Middle frontal gyrus (tissue), 1 donor: Measurements from ENCODE around the gene CAMK1D.
"Not testable (repeated sequence)": the region's sequence is repeated elsewhere in the genome, so short reads cannot be mapped to it uniquely, and the experiment has no call there.

Source experiments
- DNase-seq: peaks from one replicate; pipeline ENCODE4 v3.0.0-alpha.2; 2015; ENCODE audit warnings: low spot score; ENCODE audit errors: extremely low spot score

Gene CAMK1D

GRCh38 chr10:12348870-12349628, at the start of gene CAMK1D:
TSS of gene CAMK1D (plus strand) at chr10:12349547.
- DNase-seq = no peak

- not testable (repeated sequence) for DNase-seq
Observed at GRCh38 chr10:12301036-12301435, 48.3 kb upstream of the CAMK1D start.

- no peak for DNase-seq
Observed at GRCh38 chr10:12308057-12308456, 41.3 kb upstream of the CAMK1D start.

DNA sequence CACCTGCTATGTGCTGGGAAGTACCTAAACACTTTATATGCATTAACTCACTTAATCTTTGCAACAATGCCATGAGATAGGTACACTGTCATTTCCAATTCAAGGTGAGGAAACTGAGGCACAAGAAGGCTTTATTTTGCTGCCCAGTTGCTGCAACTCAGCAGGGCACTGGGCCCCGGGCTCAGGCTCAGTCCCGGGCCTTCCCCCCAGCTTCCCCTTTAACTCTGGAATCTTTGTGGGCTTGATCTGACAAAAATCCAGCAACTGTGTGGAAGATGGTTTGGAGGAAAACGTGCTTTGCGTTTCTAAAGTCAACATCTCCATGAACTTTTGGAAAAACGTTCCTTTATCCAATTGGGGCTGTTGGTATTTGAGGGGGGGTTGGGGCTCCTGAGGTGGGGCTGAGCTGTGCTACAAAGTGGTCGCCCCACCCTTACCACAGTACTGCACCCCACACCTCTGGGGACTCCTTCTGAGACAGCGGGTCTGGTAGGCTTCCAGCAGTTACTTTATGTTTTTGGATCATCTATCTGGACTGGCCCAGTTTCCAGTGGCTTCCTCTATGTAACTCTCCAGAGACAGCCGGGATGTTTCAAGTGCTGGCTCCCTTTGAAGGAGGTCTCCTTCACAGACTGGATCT, 40.5 kb upstream of the CAMK1D start:
- DNase-seq = no peak

DNA sequence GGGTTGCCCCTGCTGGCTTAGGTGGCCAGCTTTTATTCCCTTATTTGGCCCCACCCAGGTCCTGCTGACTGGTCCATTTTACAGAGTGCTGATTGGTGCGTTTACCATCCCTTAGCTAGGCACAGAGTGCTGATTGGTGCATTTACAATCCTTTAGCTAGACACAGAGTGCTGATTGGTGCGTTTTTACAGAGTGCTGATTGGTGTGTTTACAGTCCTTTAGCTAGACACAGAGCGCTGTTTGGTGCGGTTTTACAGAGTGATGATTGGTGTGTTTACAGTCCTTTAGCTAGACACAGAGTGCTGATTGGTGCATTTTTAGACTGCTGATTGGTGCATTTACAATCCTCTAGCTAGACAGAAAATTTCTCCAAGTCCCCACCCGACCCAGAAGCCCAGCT, 39.6 kb upstream of the CAMK1D start:
- not testable (repeated sequence) for DNase-seq

DNA sequence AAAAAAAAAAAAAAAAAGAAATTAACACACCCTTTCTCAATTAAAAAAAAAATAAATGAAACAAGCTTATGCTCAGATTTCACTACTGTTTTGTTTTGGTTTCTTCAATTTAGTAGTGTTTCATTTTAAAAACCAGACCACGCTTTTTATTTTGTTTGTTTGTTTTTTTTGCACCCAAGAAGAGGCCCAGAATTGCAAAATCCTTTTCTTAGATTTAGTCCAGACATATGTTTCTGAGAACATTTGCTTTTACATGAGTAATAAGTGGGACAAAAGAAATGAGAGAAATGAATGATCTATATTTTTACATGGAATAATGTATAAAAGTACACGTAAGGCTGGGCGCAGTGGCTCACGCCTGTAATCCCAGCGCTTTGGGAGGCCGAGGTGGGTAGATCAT, 34.5 kb upstream of the CAMK1D start:
- no peak for DNase-seq

GRCh38 chr10:12319076-12319475, 30.3 kb upstream of the CAMK1D start:
- DNase-seq = no peak

GRCh38 chr10:12320892-12321291, 28.5 kb upstream of the CAMK1D start:
- no peak for DNase-seq

GRCh38 chr10:12321641-12322040, 27.7 kb upstream of the CAMK1D start:
- DNase-seq = no peak

GRCh38 chr10:12322583-12323131, 26.7 kb upstream of the CAMK1D start:
- no peak for DNase-seq

DNA sequence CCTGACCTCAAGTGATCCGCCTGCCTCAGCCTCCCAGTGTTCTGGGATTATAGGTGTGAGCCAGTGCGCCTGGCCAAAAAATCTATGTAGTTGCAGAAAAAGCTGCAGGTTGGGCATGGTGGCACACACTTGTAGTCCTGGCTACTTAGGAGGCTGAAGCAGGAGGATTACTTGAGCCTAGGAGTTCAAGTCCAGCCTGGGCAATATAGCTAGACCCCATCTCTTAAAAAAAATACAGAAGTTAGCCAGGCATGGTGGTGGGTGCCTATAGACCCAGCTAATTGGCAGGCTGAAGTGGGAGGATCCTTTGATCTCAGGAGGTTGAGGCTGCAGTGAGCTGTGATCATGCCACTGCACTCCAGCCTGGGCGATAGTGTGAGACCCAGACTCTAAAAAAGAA, 24.8 kb upstream of the CAMK1D start:
- no peak for DNase-seq

- no peak for DNase-seq
Observed at GRCh38 chr10:12327074-12327473, 22.3 kb upstream of the CAMK1D start.

DNA sequence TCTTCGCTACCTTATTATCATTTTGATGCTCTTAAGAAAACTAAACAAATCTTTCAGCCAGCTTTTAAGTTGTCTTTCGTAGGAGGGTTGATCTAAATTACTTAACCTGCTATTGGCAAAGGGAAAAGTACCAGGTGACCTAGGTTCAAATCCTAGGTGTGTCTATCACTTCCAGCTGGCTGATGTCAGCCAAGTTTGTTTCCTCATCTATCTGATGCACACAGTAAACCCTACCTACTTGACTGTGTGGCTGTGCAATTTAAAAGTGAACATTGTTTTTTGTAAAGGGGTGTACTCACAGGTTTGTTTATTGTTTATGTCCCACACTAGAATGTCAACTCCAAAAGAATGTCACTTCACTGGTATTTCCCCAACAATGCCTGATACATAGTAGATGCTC, 21.9 kb upstream of the CAMK1D start:
- DNase-seq = no peak

- DNase-seq = not testable (repeated sequence)
Observed at GRCh38 chr10:12328312-12328711, 21.0 kb upstream of the CAMK1D start.

DNA sequence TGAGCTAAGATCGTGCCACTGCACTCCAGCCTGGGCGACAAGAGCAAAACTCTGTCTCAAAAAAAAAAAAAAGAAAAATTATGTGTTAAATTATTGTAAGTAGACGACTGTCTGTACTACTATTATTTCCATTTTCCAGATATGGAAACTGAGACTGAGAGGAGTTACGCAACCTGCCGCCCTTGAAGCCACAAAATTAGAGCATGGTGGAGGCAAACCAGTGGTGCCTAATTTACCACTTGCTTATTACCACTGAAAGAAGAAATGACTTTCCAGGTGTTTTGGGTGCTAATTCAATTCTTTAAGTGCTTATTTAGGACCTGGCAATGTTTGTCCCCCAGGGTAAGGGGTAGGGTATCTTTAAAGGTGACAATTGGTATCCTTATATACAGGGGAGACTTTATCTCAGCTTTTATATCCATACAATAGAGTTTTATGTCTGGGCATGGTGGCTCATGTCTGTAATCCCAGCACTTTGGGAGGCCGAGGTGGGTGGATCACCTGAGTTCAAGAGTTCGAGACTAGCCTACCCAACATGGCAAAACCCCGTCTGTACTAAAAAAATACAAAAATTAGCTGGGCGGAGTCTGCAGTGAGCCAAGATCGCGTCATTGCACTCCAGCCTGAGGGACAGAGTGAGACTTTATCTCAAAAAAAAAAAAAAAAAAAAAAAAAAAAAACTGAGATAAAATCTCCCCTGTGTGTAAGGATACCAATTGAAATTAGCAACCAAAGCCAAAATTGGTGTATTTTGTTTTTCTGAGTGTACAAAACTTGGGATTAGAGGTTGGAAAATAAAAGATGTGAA, 16.6 kb upstream of the CAMK1D start:
- no peak for DNase-seq

DNA sequence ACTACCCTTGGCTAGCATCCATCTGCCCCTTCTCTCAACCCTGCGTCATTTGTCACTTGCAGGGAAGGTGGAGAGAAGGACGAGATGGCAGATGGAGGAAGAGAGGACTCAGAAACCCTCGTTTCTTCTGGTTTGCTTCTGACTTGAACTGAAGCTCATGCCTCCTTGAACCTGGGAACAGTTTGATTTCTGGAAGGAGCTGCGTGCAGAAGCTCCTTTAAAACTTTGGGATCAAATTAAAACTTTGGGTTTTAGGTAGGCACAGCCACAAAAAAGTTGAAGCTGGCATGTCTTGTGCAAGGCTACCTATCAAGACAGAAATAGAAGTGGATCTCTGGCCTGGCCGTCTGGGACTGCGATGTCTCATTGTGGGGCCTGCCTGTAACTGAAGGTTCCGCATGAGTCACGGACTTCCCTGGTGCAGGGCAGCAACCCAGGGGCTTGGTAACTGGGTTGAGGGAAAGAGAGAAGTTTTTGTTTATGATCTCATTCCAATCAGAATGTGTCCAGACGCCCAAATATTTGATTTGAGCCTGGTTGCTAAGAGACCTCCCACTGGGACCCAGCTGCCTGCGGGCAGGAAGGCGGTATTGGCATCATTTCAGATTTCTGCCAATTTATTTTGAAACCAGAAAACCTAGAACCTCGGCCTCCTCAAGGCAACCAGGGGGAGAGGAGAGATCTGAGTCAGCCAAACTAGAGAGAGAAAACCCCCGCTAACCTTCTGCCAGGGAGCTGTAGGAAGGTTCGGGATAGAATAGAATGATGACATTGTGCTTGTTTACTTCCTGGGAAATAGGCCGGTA, 15.8 kb upstream of the CAMK1D start:
- DNase-seq = no peak

- DNase-seq = no peak
Observed at GRCh38 chr10:12334186-12334530, 15.2 kb upstream of the CAMK1D start.

DNA sequence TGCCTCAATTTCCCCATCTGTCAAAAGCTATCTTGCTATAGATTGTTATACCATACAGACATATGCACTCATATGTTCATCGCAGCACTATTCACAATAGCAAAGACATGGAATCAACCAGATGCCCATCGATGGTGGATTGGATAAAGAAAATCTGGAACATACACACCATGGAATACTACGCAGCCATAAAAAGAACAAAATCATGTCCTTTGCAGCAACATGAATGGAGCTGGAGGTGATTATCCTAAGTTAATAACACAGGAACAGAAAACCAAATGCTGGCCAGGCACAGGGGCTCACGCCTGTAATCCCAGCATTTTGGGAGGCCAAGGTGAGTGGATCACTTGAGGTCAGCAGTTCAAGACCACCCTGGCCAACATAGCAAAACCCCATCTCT, 14.2 kb upstream of the CAMK1D start:
- DNase-seq = not testable (repeated sequence)

- DNase-seq = no peak
Observed at GRCh38 chr10:12337453-12338372, 11.6 kb upstream of the CAMK1D start.

GRCh38 chr10:12338981-12339380, 10.4 kb upstream of the CAMK1D start:
- no peak for DNase-seq
